Adrenal gland (tissue), 12 donors: ENCODE measurements around the gene MSH5. TPM values are rescaled to one million over a fixed set of nuclear protein-coding genes. Genes with fewer than 3 reads are reported as not detected.

Experiments used
- DNase-seq, 7 donors: peaks; one replicate each; pipeline ENCODE4 v3.0.0-alpha.2; 2019 to 2020
- H3K27ac ChIP-seq, 5 donors: fragments of 200-600 bp; sonication (generic) in 4 of 5; 1 replicate in 3 of 5; 2 replicates in 2 of 5; pipeline versions ENCODE4 v1.5.1 to v1.8.0; 2016 to 2020; ENCODE audit warnings: mild to moderate bottlenecking in 1 of 5
- H3K27me3 ChIP-seq: fragments of 200-600 bp; 2 replicates; pipeline ENCODE4 v1.8.0; 2021
- H3K36me3 ChIP-seq, 2 donors: fragments of 200-600 bp; replicated peaks in 1 of 2; 1 replicate in 1 of 2; 2 replicates in 1 of 2; pipeline versions ENCODE4 v1.5.1 to v1.8.0; 2018 to 2022
- H3K4me1 ChIP-seq, 2 donors: fragments of 200-600 bp; replicated peaks in 1 of 2; 1 replicate in 1 of 2; 2 replicates in 1 of 2; pipeline versions ENCODE4 v1.5.1 to v1.8.0; 2018 to 2021
- H3K4me3 ChIP-seq, 4 donors: fragments of 200-600 bp; sonication (generic) in 3 of 4; one replicate each; pipeline ENCODE4 v1.5.1; 2016 to 2018
- H3K9me3 ChIP-seq, 3 donors: fragments of 200-600 bp; sonication (generic) in 1 of 3; replicated peaks in 1 of 3; 1 replicate in 2 of 3; 2 replicates in 1 of 3; pipeline versions ENCODE4 v1.5.1 to v1.8.0; 2016 to 2021
- POLR2A ChIP-seq, 2 donors: fragments of 450-650 bp; IDR thresholded peaks; one replicate each; pipeline ENCODE4 v1.6.1; 2017; ENCODE audit warnings: antibody characterized with exemption in 2 of 2, mild to moderate bottlenecking in 2 of 2, moderate library complexity in 1 of 2
- WGBS, 4 donors: extraction: QIAGEN DNeasy Blood & Tissue Kit in 2 of 4; methylation state at CpG; one replicate each; pipeline versions ENCODE4 v1.1.5 to v1.1.7; 2013 to 2017; 5-methylcytosine and 5-hydroxymethylcytosine counted together
- intact Hi-C, 2 donors: fragments of 100-400 bp; cut with DNase I; formaldehyde crosslinking; loops; one replicate each; pipeline versions ENCODE4 v1.14.1 to v1.15.0; 2022 to 2023
- polyA plus RNA-seq, 3 donors: library from polyadenylated mRNA; stranded (reverse); fragments of 200-250 nt in 2 of 3; fragments of 350-450 nt in 1 of 3; fragmentation: Illumina TruSeq in 1 of 3; extraction: RNeasy Lipid Tissue Mini Kit (QIAGEN cat#74804) in 1 of 3; gene quantifications; one replicate each; pipeline ENCODE4 v1.2.3, GENCODE V29; 2013 to 2014
- total RNA-seq, 9 donors: library from RNA; depleted of rRNA in 4 of 9; stranded (reverse); fragments of >200 nt in 4 of 9; fragments of 120-200 nt in 1 of 9; fragmentation: NEBNext Ultra II Directional in 1 of 9; extraction: Animal tissue kit (Norgen Biotek cat#: 25700) in 1 of 9; gene quantifications; one replicate each; pipeline versions ENCODE4 v1.1.0 to v1.2.4, GENCODE V29; 2013 to 2023
- TF ChIP-seq, protein P1 (sequence below), 6 experiments: fragments of 450-650 bp in 4 of 6; fragments of 200-600 bp in 2 of 6; sonication (generic) in 1 of 6; IDR thresholded peaks; 1 replicate in 5 of 6; 2 replicates in 1 of 6; pipeline versions ENCODE4 v1.5.1 to v1.8.0; 2016 to 2021; ENCODE audit warnings: antibody characterized with exemption in 6 of 6, mild to moderate bottlenecking in 2 of 6, moderate library complexity in 1 of 6
- donor health status: healthy with polysubstance abuse.
- donor health status: Bipolar disorder and iron deficiency.
- donor health status: DM: yes; HTN: yes; CAD: no.
- donor health status: DM: no; HTN: no; CAD: no.
- donor health status: DM: no; HTN: no; CAD: no.
- donor health status: DM: yes; HTN: yes; CAD: no.

Gene MSH5
- total and polyA plus RNA-seq, 12 donors: 3.0 to 24.5 (median 6.4) TPM

- no peak for DNase-seq
- no peak overlapping the region for H3K27ac ChIP-seq
- H3K4me1 ChIP-seq: no peaks in the 10 kb centered on the region
- no peak for TF ChIP-seq POLR2A (IDR thresholded peaks at IDR 0.05)
- TF ChIP-seq, protein P1, sequence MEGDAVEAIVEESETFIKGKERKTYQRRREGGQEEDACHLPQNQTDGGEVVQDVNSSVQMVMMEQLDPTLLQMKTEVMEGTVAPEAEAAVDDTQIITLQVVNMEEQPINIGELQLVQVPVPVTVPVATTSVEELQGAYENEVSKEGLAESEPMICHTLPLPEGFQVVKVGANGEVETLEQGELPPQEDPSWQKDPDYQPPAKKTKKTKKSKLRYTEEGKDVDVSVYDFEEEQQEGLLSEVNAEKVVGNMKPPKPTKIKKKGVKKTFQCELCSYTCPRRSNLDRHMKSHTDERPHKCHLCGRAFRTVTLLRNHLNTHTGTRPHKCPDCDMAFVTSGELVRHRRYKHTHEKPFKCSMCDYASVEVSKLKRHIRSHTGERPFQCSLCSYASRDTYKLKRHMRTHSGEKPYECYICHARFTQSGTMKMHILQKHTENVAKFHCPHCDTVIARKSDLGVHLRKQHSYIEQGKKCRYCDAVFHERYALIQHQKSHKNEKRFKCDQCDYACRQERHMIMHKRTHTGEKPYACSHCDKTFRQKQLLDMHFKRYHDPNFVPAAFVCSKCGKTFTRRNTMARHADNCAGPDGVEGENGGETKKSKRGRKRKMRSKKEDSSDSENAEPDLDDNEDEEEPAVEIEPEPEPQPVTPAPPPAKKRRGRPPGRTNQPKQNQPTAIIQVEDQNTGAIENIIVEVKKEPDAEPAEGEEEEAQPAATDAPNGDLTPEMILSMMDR (IDR thresholded peaks at IDR 0.05): no peak
- WGBS, 4 donors: 94 to 100% (median 94%) methylated on average over 3 to 12 of the region's 12 CpGs
- no peaks in the 10 kb centered on the region for H3K27me3 ChIP-seq
- no peak overlapping the region for H3K4me3 ChIP-seq
- intact Hi-C loops: no loop called here
- peaks cover 0 to 99% of the 10 kb centered on the region in 2 donors for H3K36me3 ChIP-seq
- no peaks in the 10 kb centered on the region for H3K9me3 ChIP-seq
Observed at GRCh38 chr6:31691564-31692108, 48.2 kb upstream of the MSH5 start.

DNA sequence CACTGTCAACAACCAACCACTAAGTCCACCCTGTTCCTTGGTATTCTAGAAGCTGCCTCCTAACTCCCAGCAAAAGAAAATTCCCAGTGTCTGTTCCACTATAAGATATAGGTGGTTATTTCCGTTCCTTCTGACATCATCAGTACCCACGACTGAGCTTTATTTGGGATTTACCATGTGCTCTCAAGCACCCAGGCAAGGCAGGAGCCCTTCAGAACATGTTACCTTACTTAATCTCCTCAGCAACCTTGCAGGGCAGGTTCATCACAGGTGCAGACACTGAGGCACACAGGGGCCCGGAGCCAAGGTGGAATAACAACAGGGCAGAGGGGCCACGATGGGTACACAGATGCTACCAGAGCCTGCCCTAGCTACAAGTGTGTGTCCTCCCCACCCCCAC lies 47.5 kb upstream of the MSH5 start:
- intact Hi-C loops: no loop called here
- H3K9me3 ChIP-seq: no peaks in the 10 kb centered on the region
- TF ChIP-seq POLR2A (IDR thresholded peaks at IDR 0.05): no peak
- TF ChIP-seq, protein P1 (IDR thresholded peaks at IDR 0.05): no peak
- H3K4me3 ChIP-seq: no peak overlapping the region
- H3K27me3 ChIP-seq: no peaks in the 10 kb centered on the region
- 87 to 95% (median 89%) methylated on average over 3 to 4 of the region's 4 CpGs for WGBS, 4 donors
- H3K27ac ChIP-seq: no peak overlapping the region
- peaks cover 0 to 99% of the 10 kb centered on the region in 2 donors for H3K36me3 ChIP-seq
- no peak for DNase-seq
- H3K4me1 ChIP-seq: no peaks in the 10 kb centered on the region

- Histone ChIP-seq H3K27me3 (no peaks in the 10 kb centered on the region), H3K9me3 (no peaks in the 10 kb centered on the region), H3K36me3 (peaks cover 0 to 99% of the 10 kb centered on the region in 2 donors), H3K4me3 (no peak overlapping the region), H3K27ac (no peak overlapping the region), H3K4me1 (no peaks in the 10 kb centered on the region)
- no peak for DNase-seq
- intact Hi-C loops: no loop called here
- TF ChIP-seq POLR2A (IDR thresholded peaks at IDR 0.05): no peak
- TF ChIP-seq, protein P1 (IDR thresholded peaks at IDR 0.05): no peak
- 87 to 93% (median 89%) methylated on average over 9 of the region's 9 CpGs for WGBS, 4 donors
Observed at GRCh38 chr6:31692886-31693285, 46.9 kb upstream of the MSH5 start.

GRCh38 chr6:31693535-31693934 lies 46.3 kb upstream of the MSH5 start:
- H3K4me1 ChIP-seq: no peaks in the 10 kb centered on the region
- no peak overlapping the region for H3K4me3 ChIP-seq
- intact Hi-C loops: no loop called here
- no peaks in the 10 kb centered on the region for H3K9me3 ChIP-seq
- DNase-seq: no peak
- TF ChIP-seq POLR2A (IDR thresholded peaks at IDR 0.05): no peak
- TF ChIP-seq, protein P1 (IDR thresholded peaks at IDR 0.05): no peak
- H3K36me3 ChIP-seq: peaks cover 0 to 94% of the 10 kb centered on the region in 2 donors
- H3K27me3 ChIP-seq: no peaks in the 10 kb centered on the region
- H3K27ac ChIP-seq: no peak overlapping the region
- 88 to 100% (median 91%) methylated on average over 2 to 6 of the region's 6 CpGs for WGBS, 4 donors
